Astrocyte of the spinal cord (primary cell): ENCODE data around the gene CYP17A1.

Experiments used
- DNase-seq: peaks from one replicate; pipeline ENCODE4 v3.0.0; 2011; ENCODE audit warnings: low read depth, low spot score
- H3K4me3 ChIP-seq: 2 replicates; pipeline ENCODE4 v1.5.1; 2011; ENCODE audit warnings: low read depth, mild to moderate bottlenecking, low read length, moderate library complexity
- in situ Hi-C: cut with HindIII; loops from 2 replicates; pipeline ENCODE4 v1.10.0; 2017; ENCODE audit warnings: low sequenced_read_pairs
- TF ChIP-seq, protein P1 (sequence below): IDR thresholded peaks from 2 replicates; pipeline ENCODE4 v1.5.1; 2012; ENCODE audit warnings: low read depth, mild to moderate bottlenecking, low read length, inconsistent platforms

Gene CYP17A1

DNA sequence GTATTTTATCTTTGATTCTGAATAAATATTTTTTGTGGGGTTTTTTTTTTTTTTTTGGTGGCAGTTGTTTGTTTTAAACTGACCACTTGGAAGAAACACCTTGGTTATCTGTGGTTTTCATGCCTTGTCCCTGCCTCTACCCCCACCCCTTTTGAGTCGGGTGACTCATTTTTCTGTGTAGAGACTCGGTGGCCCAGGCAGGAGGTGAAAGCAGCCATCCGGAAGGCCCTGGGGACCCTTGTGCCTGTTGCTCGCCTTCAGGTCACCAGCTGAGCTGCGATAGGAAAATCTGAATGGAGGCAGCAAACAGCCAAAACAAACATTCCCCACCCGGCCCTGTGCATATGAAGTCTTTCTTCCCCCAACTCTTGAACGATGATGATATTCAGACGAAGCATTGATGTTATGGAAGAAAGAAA lies 22.8 kb downstream of the CYP17A1 start:
- in situ Hi-C loops: no loop called here
- peak; percentile 74 for DNase-seq
- TF ChIP-seq, protein P1, sequence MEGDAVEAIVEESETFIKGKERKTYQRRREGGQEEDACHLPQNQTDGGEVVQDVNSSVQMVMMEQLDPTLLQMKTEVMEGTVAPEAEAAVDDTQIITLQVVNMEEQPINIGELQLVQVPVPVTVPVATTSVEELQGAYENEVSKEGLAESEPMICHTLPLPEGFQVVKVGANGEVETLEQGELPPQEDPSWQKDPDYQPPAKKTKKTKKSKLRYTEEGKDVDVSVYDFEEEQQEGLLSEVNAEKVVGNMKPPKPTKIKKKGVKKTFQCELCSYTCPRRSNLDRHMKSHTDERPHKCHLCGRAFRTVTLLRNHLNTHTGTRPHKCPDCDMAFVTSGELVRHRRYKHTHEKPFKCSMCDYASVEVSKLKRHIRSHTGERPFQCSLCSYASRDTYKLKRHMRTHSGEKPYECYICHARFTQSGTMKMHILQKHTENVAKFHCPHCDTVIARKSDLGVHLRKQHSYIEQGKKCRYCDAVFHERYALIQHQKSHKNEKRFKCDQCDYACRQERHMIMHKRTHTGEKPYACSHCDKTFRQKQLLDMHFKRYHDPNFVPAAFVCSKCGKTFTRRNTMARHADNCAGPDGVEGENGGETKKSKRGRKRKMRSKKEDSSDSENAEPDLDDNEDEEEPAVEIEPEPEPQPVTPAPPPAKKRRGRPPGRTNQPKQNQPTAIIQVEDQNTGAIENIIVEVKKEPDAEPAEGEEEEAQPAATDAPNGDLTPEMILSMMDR: no peak
- H3K4me3 ChIP-seq: no peak overlapping the region

DNA sequence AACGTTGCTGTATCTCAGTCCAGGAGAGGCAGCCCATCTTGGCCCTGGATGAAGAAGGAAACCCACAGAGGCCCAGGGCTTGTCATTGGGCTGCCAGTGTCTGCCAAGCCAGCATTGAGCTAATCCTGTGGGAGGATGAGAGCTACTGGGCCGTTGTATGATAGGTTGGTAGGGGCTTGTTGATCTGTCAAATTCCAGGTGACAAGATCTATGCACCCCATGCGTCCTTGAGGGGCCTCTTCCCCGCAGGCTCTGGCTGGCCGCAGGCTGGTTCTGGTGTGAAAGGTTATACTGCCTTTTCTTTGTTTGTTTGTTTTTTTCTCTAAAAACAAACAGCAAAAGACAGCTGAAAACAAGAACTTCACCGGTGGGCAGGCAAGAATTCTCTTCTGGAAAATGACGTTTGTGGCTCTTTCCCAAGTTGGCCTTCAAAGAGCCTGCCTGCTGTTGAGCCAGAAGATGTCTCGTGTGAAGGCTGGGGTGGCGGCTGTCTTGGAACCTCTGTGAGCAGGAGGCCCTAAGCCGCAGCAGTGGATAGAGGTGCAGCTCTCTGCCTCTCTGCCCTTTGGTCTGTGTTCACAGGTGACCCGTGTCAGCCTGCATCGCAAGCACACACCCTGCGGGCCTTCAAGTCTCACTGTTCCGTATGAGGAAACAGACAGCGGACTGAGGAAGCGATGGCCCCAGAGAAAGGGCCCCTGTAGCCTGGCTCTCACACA lies 23.3 kb downstream of the CYP17A1 start:
- peak; percentile 53 for DNase-seq
- no peak overlapping the region for H3K4me3 ChIP-seq
- TF ChIP-seq, protein P1: no peak
- in situ Hi-C loops: no loop called here

DNA sequence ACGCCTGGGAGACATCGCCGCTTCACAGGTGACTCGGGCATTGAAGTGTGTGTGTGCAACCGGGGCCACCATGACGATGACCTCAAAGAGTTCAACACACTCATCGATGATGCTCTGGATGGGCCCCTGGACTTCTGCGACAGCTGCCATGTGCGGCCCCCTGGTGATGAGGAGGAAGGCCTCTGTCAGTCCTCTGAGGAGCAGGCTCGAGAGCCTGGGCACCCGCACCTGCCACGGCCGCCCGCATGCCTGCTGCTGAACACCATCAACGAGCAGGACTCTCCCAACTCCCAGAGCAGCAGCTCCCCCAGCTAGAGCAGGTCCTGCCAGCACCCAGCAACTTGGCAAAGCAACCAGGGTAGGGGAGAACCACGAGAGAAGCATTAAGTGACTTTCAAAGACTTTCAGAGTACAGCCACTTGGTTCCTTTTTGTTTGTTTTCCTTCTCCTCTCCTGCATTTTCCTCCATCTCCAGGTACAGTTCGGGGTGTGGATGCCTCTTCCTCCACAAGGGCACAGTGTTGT lies 24.1 kb downstream of the CYP17A1 start:
- in situ Hi-C loops: no loop called here
- no peak overlapping the region for H3K4me3 ChIP-seq
- DNase-seq: no peak
- TF ChIP-seq, protein P1: no peak

DNA sequence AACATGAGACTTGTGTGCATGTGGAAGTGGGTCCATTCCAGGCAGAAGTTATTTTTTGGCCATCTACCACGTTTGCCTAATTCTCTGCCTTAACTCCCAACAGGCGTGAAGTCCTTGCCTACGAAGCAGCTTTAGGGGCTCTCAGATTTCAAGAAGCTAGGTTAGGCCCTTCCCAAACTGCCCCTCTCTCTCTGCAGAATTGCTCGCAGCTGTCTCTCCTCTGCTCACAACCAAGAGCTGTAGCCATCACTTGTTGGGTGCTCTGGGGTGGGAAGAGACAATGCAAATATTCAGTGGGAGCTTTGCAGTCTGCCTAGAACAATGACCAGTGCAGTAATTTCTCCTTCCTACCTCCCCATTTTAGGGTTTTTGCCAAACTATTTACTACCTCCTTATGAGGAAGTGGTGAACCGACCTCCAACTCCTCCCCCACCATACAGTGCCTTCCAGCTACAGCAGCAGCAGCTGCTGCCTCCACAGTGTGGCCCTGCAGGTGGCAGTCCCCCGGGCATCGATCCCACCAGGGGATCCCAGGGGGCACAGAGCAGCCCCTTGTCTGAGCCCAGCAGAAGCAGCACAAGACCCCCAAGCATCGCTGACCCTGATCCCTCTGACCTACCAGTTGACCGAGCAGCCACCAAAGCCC lies 24.9 kb downstream of the CYP17A1 start:
- in situ Hi-C loops: no loop called here
- DNase-seq: no peak

DNA sequence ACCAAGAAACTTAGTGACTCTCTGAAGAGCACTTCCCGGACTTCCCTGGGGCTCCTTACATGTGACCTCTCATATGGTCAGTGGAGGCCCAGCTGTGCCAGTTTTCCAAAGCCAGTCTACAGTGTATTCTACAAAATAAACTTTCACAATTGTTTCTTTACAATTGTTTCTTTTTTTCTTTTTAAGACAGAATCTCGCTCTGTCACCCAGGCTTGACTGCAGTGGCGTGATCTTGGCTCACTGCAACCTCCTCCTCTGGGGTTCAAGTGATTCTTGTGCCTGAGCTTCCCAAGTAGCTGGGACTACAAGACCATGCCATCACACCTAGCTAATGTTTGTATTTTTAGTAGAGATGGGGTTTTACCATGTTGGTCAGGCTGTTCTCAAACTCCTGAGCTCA lies 25.9 kb downstream of the CYP17A1 start:
- TF ChIP-seq, protein P1: no peak
- no peak overlapping the region for H3K4me3 ChIP-seq
- DNase-seq: no peak
- in situ Hi-C loops: no loop called here

More for the DNA sequence above, 24.9 kb downstream of the CYP17A1 start:
- TF ChIP-seq, protein P1: no peak
- H3K4me3 ChIP-seq: no peak overlapping the region

DNA sequence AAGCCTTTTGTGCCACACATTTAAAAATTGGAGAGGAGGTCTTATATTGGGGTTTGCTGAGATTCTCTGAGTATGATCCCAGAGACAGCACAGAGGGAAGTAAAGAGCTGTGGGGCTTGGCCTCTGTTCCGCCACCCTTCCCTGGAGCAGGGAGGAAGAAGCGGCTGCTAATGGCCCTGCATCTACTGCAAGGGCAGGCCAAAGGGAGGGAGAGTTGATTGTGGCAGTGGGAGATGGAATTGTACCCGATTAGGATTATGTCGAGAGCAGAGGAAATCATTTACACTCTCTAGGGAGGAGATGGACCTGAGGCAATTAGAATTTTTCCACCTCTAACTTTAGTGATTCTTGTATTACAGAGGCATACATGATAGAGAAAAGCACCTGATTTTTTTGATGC lies 28.8 kb downstream of the CYP17A1 start:
- TF ChIP-seq, protein P1: no peak
- H3K4me3 ChIP-seq: no peak overlapping the region
- DNase-seq: no peak
- in situ Hi-C loops: no loop called here
